ENCODE results near the gene THAP2. TPM values are rescaled to one million over a fixed set of nuclear protein-coding genes. Genes with fewer than 3 reads are reported as not detected.

THAP2 gene
- total RNA-seq, 1 donor: 3.3 TPM

DNA sequence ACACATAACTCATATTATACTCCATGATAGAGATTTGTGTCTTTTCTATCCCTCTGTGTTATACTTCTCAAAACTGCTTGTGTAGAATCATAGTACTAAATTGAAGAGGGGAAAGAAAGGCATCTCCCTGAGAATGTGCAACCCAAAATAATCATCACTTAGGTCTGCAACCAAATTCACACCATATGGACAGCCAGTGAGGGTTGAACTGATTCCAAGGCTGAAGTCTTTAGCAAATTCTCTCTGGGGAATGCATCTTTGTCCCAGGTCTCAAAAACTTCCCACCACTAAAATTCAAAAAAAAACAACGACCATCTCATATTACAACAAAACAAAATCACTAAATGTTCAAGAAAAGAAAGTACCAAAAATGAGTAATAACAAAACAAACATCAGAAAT is 11.4 kb upstream of the THAP2 start:
- H3K4me3 ChIP-seq (ENCODE audit: insufficient read depth, low read length): no peak overlapping the region
- H3K36me3 ChIP-seq (ENCODE audit: insufficient read depth, low read length): peaks cover 79% of the 10 kb centered on the region
- no peaks in the 10 kb centered on the region for H3K27me3 ChIP-seq (ENCODE audit: insufficient read depth, low read length)
- H3K79me2 ChIP-seq (ENCODE audit: insufficient read depth, low read length): peaks cover 98% of the 10 kb centered on the region
- no peak for DNase-seq (ENCODE audit: insufficient read length, low spot score, missing footprints)
- TF ChIP-seq, protein P1, sequence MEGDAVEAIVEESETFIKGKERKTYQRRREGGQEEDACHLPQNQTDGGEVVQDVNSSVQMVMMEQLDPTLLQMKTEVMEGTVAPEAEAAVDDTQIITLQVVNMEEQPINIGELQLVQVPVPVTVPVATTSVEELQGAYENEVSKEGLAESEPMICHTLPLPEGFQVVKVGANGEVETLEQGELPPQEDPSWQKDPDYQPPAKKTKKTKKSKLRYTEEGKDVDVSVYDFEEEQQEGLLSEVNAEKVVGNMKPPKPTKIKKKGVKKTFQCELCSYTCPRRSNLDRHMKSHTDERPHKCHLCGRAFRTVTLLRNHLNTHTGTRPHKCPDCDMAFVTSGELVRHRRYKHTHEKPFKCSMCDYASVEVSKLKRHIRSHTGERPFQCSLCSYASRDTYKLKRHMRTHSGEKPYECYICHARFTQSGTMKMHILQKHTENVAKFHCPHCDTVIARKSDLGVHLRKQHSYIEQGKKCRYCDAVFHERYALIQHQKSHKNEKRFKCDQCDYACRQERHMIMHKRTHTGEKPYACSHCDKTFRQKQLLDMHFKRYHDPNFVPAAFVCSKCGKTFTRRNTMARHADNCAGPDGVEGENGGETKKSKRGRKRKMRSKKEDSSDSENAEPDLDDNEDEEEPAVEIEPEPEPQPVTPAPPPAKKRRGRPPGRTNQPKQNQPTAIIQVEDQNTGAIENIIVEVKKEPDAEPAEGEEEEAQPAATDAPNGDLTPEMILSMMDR (IDR thresholded peaks at IDR 0.05; ENCODE audit: extremely low read depth, low read depth, low read length): no peak
- H2AFZ ChIP-seq (ENCODE audit: low read length): no peak overlapping the region
- peaks cover 3% of the 10 kb centered on the region for H3K4me1 ChIP-seq (ENCODE audit: insufficient read depth, low read length)
- no peak overlapping the region for H3K27ac ChIP-seq (ENCODE audit: low read depth, low read length)
- peaks cover 2% of the 10 kb centered on the region for H3K9me3 ChIP-seq (ENCODE audit: low read depth, low read length)
- peaks cover 64% of the 10 kb centered on the region for H4K20me1 ChIP-seq (ENCODE audit: insufficient read depth, low read length)
- no peak overlapping the region for H3K4me2 ChIP-seq (ENCODE audit: insufficient read depth, low read length)

DNA sequence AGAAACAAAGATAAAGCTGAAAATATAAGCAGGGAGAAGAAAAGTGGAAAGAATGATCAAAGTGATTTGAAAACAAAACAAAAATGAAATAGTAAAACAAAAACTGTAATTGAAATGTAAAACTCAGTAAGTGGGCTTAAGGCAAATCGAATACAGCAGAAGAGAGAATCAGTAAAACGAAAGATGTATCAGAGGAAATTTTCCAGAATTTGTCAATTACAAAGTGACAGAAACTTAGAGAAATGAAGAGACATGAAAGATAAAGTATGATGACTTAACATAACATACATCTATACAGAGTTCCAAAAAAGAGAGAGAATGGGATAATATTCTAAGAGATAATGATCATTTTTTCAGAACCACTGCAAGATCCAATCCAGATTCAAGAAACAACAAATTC is 11.0 kb upstream of the THAP2 start:
- no peak overlapping the region for H3K4me2 ChIP-seq (ENCODE audit: insufficient read depth, low read length)
- no peak for DNase-seq (ENCODE audit: insufficient read length, low spot score, missing footprints)
- no peak overlapping the region for H2AFZ ChIP-seq (ENCODE audit: low read length)
- TF ChIP-seq, protein P1 (IDR thresholded peaks at IDR 0.05; ENCODE audit: extremely low read depth, low read depth, low read length): no peak
- peaks cover 99% of the 10 kb centered on the region for H3K79me2 ChIP-seq (ENCODE audit: insufficient read depth, low read length)
- peaks cover 83% of the 10 kb centered on the region for H3K36me3 ChIP-seq (ENCODE audit: insufficient read depth, low read length)
- H3K27ac ChIP-seq (ENCODE audit: low read depth, low read length): no peak overlapping the region
- peaks cover 61% of the 10 kb centered on the region for H4K20me1 ChIP-seq (ENCODE audit: insufficient read depth, low read length)
- H3K9me3 ChIP-seq (ENCODE audit: low read depth, low read length): peaks cover 2% of the 10 kb centered on the region
- H3K4me1 ChIP-seq (ENCODE audit: insufficient read depth, low read length): peaks cover 3% of the 10 kb centered on the region
- no peaks in the 10 kb centered on the region for H3K27me3 ChIP-seq (ENCODE audit: insufficient read depth, low read length)
- no peak overlapping the region for H3K4me3 ChIP-seq (ENCODE audit: insufficient read depth, low read length)

DNA sequence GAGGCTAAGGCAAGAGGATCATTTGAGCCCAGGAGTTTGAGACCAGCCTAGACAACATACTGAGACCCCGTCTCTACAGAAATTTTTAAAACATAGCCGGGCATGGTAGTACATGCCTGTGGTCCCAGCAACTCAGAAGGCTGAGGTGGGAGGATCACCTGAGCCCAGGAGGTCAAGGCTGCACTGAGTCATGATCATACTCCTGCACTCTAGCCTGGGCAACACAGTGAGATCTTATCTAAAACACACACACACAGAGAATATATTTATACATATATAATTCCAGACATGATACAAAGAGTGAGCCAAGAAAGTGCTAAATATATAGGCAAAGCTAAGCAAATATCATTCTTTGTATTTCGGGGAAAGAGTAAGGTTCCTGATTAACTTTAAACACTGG is 9.9 kb upstream of the THAP2 start:
- Histone ChIP-seq H3K4me2 (ENCODE audit: insufficient read depth, low read length) (no peak overlapping the region), H3K4me1 (ENCODE audit: insufficient read depth, low read length) (peaks cover 3% of the 10 kb centered on the region), H3K27ac (ENCODE audit: low read depth, low read length) (no peak overlapping the region), H3K27me3 (ENCODE audit: insufficient read depth, low read length) (no peaks in the 10 kb centered on the region), H3K9me3 (ENCODE audit: low read depth, low read length) (peaks cover 2% of the 10 kb centered on the region), H3K36me3 (ENCODE audit: insufficient read depth, low read length) (peaks cover 85% of the 10 kb centered on the region), H3K79me2 (ENCODE audit: insufficient read depth, low read length) (peaks cover 99% of the 10 kb centered on the region), H4K20me1 (ENCODE audit: insufficient read depth, low read length) (peaks cover 56% of the 10 kb centered on the region), H2AFZ (ENCODE audit: low read length) (no peak overlapping the region), H3K4me3 (ENCODE audit: insufficient read depth, low read length) (no peak overlapping the region)
- DNase-seq (ENCODE audit: insufficient read length, low spot score, missing footprints): no peak
- TF ChIP-seq, protein P1 (IDR thresholded peaks at IDR 0.05; ENCODE audit: extremely low read depth, low read depth, low read length): no peak

DNA sequence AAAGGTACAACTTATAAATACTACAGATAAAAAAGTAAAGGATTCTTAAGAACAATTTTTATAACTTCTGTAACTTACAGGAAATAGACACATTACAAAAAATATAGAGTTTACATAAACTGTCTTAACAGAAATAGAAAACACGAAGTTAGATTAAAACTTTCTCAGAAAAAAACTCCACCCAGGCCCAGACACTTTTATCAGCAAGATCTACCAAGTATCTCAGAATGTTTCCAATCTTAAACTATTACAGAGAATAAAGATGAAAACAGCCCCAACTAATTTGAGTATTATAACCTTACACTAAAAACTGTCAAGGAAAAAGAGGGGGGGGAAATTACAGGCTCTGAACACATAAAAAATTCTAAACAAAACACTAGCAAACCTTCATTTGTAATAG is 8.6 kb upstream of the THAP2 start:
- H3K36me3 ChIP-seq (ENCODE audit: insufficient read depth, low read length): peaks cover 91% of the 10 kb centered on the region
- peaks cover 2% of the 10 kb centered on the region for H3K9me3 ChIP-seq (ENCODE audit: low read depth, low read length)
- H3K79me2 ChIP-seq (ENCODE audit: insufficient read depth, low read length): peaks cover 99% of the 10 kb centered on the region
- TF ChIP-seq, protein P1 (IDR thresholded peaks at IDR 0.05; ENCODE audit: extremely low read depth, low read depth, low read length): no peak
- H2AFZ ChIP-seq (ENCODE audit: low read length): no peak overlapping the region
- peaks cover 61% of the 10 kb centered on the region for H4K20me1 ChIP-seq (ENCODE audit: insufficient read depth, low read length)
- peak overlapping the region; percentile 49 for H3K4me2 ChIP-seq (ENCODE audit: insufficient read depth, low read length)
- H3K4me1 ChIP-seq (ENCODE audit: insufficient read depth, low read length): peaks cover 3% of the 10 kb centered on the region
- peak overlapping the region; percentile 25 for H3K4me3 ChIP-seq (ENCODE audit: insufficient read depth, low read length)
- no peaks in the 10 kb centered on the region for H3K27me3 ChIP-seq (ENCODE audit: insufficient read depth, low read length)
- DNase-seq (ENCODE audit: insufficient read length, low spot score, missing footprints): no peak
- H3K27ac ChIP-seq (ENCODE audit: low read depth, low read length): no peak overlapping the region

Measured in osteoblast (primary cell).